ENCODE data around the gene NHLH1.

Gene NHLH1

GRCh38 chr1:160359559-160360226, 7.2 kb upstream of the NHLH1 start:
- DNase-seq = peak; percentile 43

- no peak for DNase-seq
Measured at GRCh38 chr1:160360227-160360695, 6.6 kb upstream of the NHLH1 start.

- DNase-seq = no peak
Measured at GRCh38 chr1:160361199-160361598, 5.7 kb upstream of the NHLH1 start.

- no peak for DNase-seq
Measured at GRCh38 chr1:160361814-160362167, 5.1 kb upstream of the NHLH1 start.

GRCh38 chr1:160362168-160362957, 4.5 kb upstream of the NHLH1 start:
- DNase-seq = peak; percentile 42

GRCh38 chr1:160363010-160363409, 3.9 kb upstream of the NHLH1 start:
- DNase-seq = no peak

- no peak for DNase-seq
Measured at GRCh38 chr1:160363951-160364735, 2.7 kb upstream of the NHLH1 start.

GRCh38 chr1:160365325-160365724, 1.5 kb upstream of the NHLH1 start:
- no peak for DNase-seq

- DNase-seq = no peak
Measured at GRCh38 chr1:160367516-160367900, 637 bp downstream of the NHLH1 start.

- no peak for DNase-seq
Measured at GRCh38 chr1:160367934-160368923, 1.4 kb downstream of the NHLH1 start.

GRCh38 chr1:160369087-160369486, 2.2 kb downstream of the NHLH1 start:
- no peak for DNase-seq

- DNase-seq = no peak
Measured at GRCh38 chr1:160370561-160371345, 3.9 kb downstream of the NHLH1 start.

GRCh38 chr1:160371346-160371631, 4.4 kb downstream of the NHLH1 start:
- DNase-seq = no peak

GRCh38 chr1:160371756-160372155, 4.9 kb downstream of the NHLH1 start:
- no peak for DNase-seq

GRCh38 chr1:160373696-160374095, 6.8 kb downstream of the NHLH1 start:
- DNase-seq = no peak

GRCh38 chr1:160374306-160375110, 7.6 kb downstream of the NHLH1 start:
- DNase-seq = no peak

- DNase-seq = peak; percentile 61
Measured at GRCh38 chr1:160375788-160376524, 9.1 kb downstream of the NHLH1 start.

GRCh38 chr1:160376525-160377131, 9.8 kb downstream of the NHLH1 start:
- DNase-seq = peak; percentile 71

GRCh38 chr1:160377585-160378206, 10.8 kb downstream of the NHLH1 start:
- DNase-seq = peak; percentile 72

Measured in fibroblast of skin of scalp (primary cell).